ENCODE results near the gene PTPN14.
A peak's percentile ranks its signal among the peaks of the same experiment; 100 is the strongest.
"Not testable (repeated sequence)": the region's sequence is repeated elsewhere in the genome, so short reads cannot be mapped to it uniquely, and the experiment has no call there.

PTPN14 gene

GRCh38 chr1:214551436-214552173 lies at the start of gene PTPN14:
PTPN14 (minus strand) TSS chr1:214551602; CDS start chr1:214464803, 86,799 bp downstream.
- peak; percentile 98 for DNase-seq

- DNase-seq: no peak
These were observed 41.8 kb upstream of the PTPN14 start for GRCh38 chr1:214593158-214593557.

- DNase-seq: not testable (repeated sequence)
These were observed 40.5 kb upstream of the PTPN14 start for GRCh38 chr1:214591918-214592317.

GRCh38 chr1:214590696-214591095 lies 39.3 kb upstream of the PTPN14 start:
- no peak for DNase-seq

GRCh38 chr1:214588963-214589597 lies 37.7 kb upstream of the PTPN14 start:
- no peak for DNase-seq

GRCh38 chr1:214587165-214587564 lies 35.8 kb upstream of the PTPN14 start:
- DNase-seq: no peak

- no peak for DNase-seq
These were observed 35.2 kb upstream of the PTPN14 start for GRCh38 chr1:214586621-214587020.

GRCh38 chr1:214584805-214585766 lies 33.7 kb upstream of the PTPN14 start:
- peak; percentile 75 for DNase-seq

- no peak for DNase-seq
These were observed 32.6 kb upstream of the PTPN14 start for GRCh38 chr1:214583824-214584554.

GRCh38 chr1:214583113-214583512 lies 31.7 kb upstream of the PTPN14 start:
- no peak for DNase-seq

- no peak for DNase-seq
These were observed 31.0 kb upstream of the PTPN14 start for GRCh38 chr1:214582289-214582891.

GRCh38 chr1:214581785-214582184 lies 30.4 kb upstream of the PTPN14 start:
- peak; percentile 87 for DNase-seq

GRCh38 chr1:214579183-214579582 lies 27.8 kb upstream of the PTPN14 start:
- DNase-seq: no peak

- not testable (repeated sequence) for DNase-seq
These were observed 24.7 kb upstream of the PTPN14 start for GRCh38 chr1:214576120-214576519.

- DNase-seq: no peak
These were observed 23.4 kb upstream of the PTPN14 start for GRCh38 chr1:214574598-214575411.

GRCh38 chr1:214573386-214574318 lies 22.2 kb upstream of the PTPN14 start:
- peak; percentile 46 for DNase-seq

GRCh38 chr1:214571281-214571680 lies 19.9 kb upstream of the PTPN14 start:
- DNase-seq: no peak

- DNase-seq: peak; percentile 76
These were observed 19.0 kb upstream of the PTPN14 start for GRCh38 chr1:214570442-214570841.

GRCh38 chr1:214569357-214570004 lies 18.1 kb upstream of the PTPN14 start:
- DNase-seq: peak; percentile 72

Data from fibroblast of skin of right biceps (primary cell).